ENCODE data around the gene GRIK3. TPM values are rescaled to one million over a fixed set of nuclear protein-coding genes. Genes with fewer than 3 reads are reported as not detected.

The GRIK3 gene
- total and polyA plus RNA-seq, 2 donors (not counting 1 experiment from before 2014, with no cell fraction given), result not detected

DNA sequence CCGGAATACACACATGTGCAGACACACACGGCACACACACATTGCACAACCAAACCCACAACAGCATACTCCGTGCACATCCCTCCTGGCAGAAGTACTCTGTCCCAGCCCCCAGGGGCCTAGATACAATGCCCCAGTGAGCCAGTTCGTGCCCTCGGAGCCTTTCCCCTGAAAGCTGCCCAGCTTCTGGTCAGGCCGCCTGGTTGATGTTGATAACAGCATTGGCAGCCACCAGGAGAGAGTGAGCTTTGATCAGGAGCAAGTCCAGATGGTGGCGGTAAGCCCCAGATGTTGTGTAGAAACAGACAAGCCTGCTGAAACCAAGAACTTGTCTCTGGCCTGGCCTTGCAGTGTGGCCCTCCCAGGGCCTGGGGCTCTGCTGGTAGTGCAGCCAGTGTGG, 109.1 kb downstream of the GRIK3 start:
- Histone ChIP-seq H3K79me2 (ENCODE audit: control insufficient read depth, insufficient read depth, low read length) (no peaks in the 10 kb centered on the region), H3K9ac (ENCODE audit: insufficient read depth, low read length) (no peak overlapping the region), H3K27me3 (ENCODE audit: control insufficient read depth, insufficient read depth, low read length) (no peaks in the 10 kb centered on the region), H3K4me2 (ENCODE audit: extremely low read depth, insufficient read depth, low read length) (no peak overlapping the region), H3K4me3 (replicated peaks in 1 of 4; ENCODE audit: control extremely low read depth in 1 of 4, insufficient read depth in 1 of 4, low read depth in 3 of 4, low read length in 4 of 4) (no peak overlapping the region), H2AFZ (ENCODE audit: low read length) (no peak overlapping the region), H3K36me3 (ENCODE audit: control insufficient read depth, insufficient read depth, low read length) (no peaks in the 10 kb centered on the region), H4K20me1 (ENCODE audit: control insufficient read depth, extremely low read depth, insufficient read depth, low read length) (no peaks in the 10 kb centered on the region), H3K27ac (ENCODE audit: insufficient read depth, low read length) (no peak overlapping the region), H3K4me1 (ENCODE audit: control insufficient read depth, extremely low read depth, insufficient read depth, low read length) (no peaks in the 10 kb centered on the region), H3K9me3 (ENCODE audit: control insufficient read depth, insufficient read depth, low read depth, low read length) (no peaks in the 10 kb centered on the region)
- DNase-seq (ENCODE audit: low read depth in 2 of 2), result no peak
- no peak for TF ChIP-seq EZH2 (IDR thresholded peaks at IDR 0.05; ENCODE audit: low read length, missing control alignments)

GRCh38 chr1:36924282-36924811, 110.0 kb downstream of the GRIK3 start:
- no peaks in the 10 kb centered on the region for H3K4me1 ChIP-seq (ENCODE audit: control insufficient read depth, extremely low read depth, insufficient read depth, low read length)
- peak; percentile 4 to 11 for DNase-seq (ENCODE audit: low read depth in 2 of 2)
- no peak overlapping the region for H3K27ac ChIP-seq (ENCODE audit: insufficient read depth, low read length)
- H3K9ac ChIP-seq (ENCODE audit: insufficient read depth, low read length), result no peak overlapping the region
- no peak overlapping the region for H3K4me3 ChIP-seq (replicated peaks in 1 of 4; ENCODE audit: control extremely low read depth in 1 of 4, insufficient read depth in 1 of 4, low read depth in 3 of 4, low read length in 4 of 4)
- H3K79me2 ChIP-seq (ENCODE audit: control insufficient read depth, insufficient read depth, low read length), result no peaks in the 10 kb centered on the region
- no peak overlapping the region for H2AFZ ChIP-seq (ENCODE audit: low read length)
- H3K36me3 ChIP-seq (ENCODE audit: control insufficient read depth, insufficient read depth, low read length), result no peaks in the 10 kb centered on the region
- no peak for TF ChIP-seq EZH2 (IDR thresholded peaks at IDR 0.05; ENCODE audit: low read length, missing control alignments)
- TF ChIP-seq, protein P1, sequence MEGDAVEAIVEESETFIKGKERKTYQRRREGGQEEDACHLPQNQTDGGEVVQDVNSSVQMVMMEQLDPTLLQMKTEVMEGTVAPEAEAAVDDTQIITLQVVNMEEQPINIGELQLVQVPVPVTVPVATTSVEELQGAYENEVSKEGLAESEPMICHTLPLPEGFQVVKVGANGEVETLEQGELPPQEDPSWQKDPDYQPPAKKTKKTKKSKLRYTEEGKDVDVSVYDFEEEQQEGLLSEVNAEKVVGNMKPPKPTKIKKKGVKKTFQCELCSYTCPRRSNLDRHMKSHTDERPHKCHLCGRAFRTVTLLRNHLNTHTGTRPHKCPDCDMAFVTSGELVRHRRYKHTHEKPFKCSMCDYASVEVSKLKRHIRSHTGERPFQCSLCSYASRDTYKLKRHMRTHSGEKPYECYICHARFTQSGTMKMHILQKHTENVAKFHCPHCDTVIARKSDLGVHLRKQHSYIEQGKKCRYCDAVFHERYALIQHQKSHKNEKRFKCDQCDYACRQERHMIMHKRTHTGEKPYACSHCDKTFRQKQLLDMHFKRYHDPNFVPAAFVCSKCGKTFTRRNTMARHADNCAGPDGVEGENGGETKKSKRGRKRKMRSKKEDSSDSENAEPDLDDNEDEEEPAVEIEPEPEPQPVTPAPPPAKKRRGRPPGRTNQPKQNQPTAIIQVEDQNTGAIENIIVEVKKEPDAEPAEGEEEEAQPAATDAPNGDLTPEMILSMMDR (conservative IDR thresholded peaks at IDR 0.05 in 1 of 2, IDR thresholded peaks at IDR 0.05 in 1 of 2; ENCODE audit: low read depth in 1 of 2, low read length in 2 of 2), result no peak
- no peaks in the 10 kb centered on the region for H3K9me3 ChIP-seq (ENCODE audit: control insufficient read depth, insufficient read depth, low read depth, low read length)
- no peaks in the 10 kb centered on the region for H3K27me3 ChIP-seq (ENCODE audit: control insufficient read depth, insufficient read depth, low read length)
- no peaks in the 10 kb centered on the region for H4K20me1 ChIP-seq (ENCODE audit: control insufficient read depth, extremely low read depth, insufficient read depth, low read length)
- H3K4me2 ChIP-seq (ENCODE audit: extremely low read depth, insufficient read depth, low read length), result no peak overlapping the region

GRCh38 chr1:36922593-36923426, 111.5 kb downstream of the GRIK3 start:
- H3K36me3 ChIP-seq (ENCODE audit: control insufficient read depth, insufficient read depth, low read length), result no peaks in the 10 kb centered on the region
- no peaks in the 10 kb centered on the region for H3K9me3 ChIP-seq (ENCODE audit: control insufficient read depth, insufficient read depth, low read depth, low read length)
- no peak overlapping the region for H3K9ac ChIP-seq (ENCODE audit: insufficient read depth, low read length)
- no peak overlapping the region for H3K4me2 ChIP-seq (ENCODE audit: extremely low read depth, insufficient read depth, low read length)
- no peak overlapping the region for H2AFZ ChIP-seq (ENCODE audit: low read length)
- no peaks in the 10 kb centered on the region for H3K79me2 ChIP-seq (ENCODE audit: control insufficient read depth, insufficient read depth, low read length)
- no peak for DNase-seq (ENCODE audit: low read depth in 2 of 2)
- no peak for TF ChIP-seq EZH2 (IDR thresholded peaks at IDR 0.05; ENCODE audit: low read length, missing control alignments)
- TF ChIP-seq, protein P1 (conservative IDR thresholded peaks at IDR 0.05 in 1 of 2, IDR thresholded peaks at IDR 0.05 in 1 of 2; ENCODE audit: low read depth in 1 of 2, low read length in 2 of 2), result no peak
- H3K4me1 ChIP-seq (ENCODE audit: control insufficient read depth, extremely low read depth, insufficient read depth, low read length), result no peaks in the 10 kb centered on the region
- no peak overlapping the region for H3K27ac ChIP-seq (ENCODE audit: insufficient read depth, low read length)
- no peaks in the 10 kb centered on the region for H3K27me3 ChIP-seq (ENCODE audit: control insufficient read depth, insufficient read depth, low read length)
- no peaks in the 10 kb centered on the region for H4K20me1 ChIP-seq (ENCODE audit: control insufficient read depth, extremely low read depth, insufficient read depth, low read length)
- H3K4me3 ChIP-seq (replicated peaks in 1 of 4; ENCODE audit: control extremely low read depth in 1 of 4, insufficient read depth in 1 of 4, low read depth in 3 of 4, low read length in 4 of 4), result no peak overlapping the region

Measured in fibroblast of lung (primary cell).